VCaP (cell line): ENCODE results near the gene TMEM87A.

Experiments used
- H3K27ac ChIP-seq: fragments of 450-650 bp; 2 replicates; pipeline ENCODE4 v1.5.1; 2017
- TF ChIP-seq, protein P1 (sequence below): fragments of 450-650 bp; conservative IDR thresholded peaks from 2 replicates; pipeline ENCODE4 v1.5.1; 2017; ENCODE audit warnings: mild to moderate bottlenecking, moderate library complexity

The TMEM87A gene

DNA sequence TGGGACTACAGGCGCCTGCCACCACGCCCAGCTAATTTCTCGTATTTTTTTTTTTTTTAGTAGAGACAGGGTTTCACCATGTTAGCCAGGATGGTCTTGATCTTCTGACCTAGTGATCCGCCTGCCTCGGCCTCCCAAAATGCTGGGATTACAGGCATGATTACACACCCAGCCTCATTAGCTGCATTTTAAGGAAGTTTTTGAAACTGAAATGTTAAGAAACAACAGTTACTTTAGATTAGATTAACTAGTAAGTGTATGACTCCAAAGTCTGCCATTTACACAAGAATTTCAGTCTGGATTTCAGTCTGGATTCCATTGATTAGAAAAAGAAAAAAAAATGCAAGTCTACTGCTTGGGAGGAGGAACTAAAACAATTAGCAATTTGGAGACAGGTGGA, 40.6 kb downstream of the TMEM87A start:
- no peak overlapping the region for H3K27ac ChIP-seq
- TF ChIP-seq, protein P1, sequence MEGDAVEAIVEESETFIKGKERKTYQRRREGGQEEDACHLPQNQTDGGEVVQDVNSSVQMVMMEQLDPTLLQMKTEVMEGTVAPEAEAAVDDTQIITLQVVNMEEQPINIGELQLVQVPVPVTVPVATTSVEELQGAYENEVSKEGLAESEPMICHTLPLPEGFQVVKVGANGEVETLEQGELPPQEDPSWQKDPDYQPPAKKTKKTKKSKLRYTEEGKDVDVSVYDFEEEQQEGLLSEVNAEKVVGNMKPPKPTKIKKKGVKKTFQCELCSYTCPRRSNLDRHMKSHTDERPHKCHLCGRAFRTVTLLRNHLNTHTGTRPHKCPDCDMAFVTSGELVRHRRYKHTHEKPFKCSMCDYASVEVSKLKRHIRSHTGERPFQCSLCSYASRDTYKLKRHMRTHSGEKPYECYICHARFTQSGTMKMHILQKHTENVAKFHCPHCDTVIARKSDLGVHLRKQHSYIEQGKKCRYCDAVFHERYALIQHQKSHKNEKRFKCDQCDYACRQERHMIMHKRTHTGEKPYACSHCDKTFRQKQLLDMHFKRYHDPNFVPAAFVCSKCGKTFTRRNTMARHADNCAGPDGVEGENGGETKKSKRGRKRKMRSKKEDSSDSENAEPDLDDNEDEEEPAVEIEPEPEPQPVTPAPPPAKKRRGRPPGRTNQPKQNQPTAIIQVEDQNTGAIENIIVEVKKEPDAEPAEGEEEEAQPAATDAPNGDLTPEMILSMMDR, result no peak

DNA sequence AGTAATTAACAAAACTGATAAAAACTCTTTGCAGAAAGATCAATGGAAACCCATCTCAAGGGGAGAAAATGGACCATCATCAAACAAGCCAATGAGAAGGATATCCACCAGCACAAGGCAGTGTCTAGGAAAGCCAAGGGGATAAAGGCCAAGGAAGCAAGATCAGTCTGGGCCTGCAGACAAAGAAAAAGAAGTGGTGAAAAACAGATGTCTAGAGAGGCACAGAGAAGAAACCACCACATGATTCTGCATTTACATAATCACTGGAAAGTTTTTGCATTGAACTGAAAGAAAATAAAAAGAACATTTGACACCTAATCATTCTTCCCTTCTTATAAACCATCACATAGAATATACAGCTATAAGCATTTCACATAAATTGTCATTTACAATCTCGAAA, 42.1 kb downstream of the TMEM87A start:
- TF ChIP-seq, protein P1, result no peak
- peak overlapping the region; percentile 74; the same call in 1 of the 2 replicates for H3K27ac ChIP-seq

DNA sequence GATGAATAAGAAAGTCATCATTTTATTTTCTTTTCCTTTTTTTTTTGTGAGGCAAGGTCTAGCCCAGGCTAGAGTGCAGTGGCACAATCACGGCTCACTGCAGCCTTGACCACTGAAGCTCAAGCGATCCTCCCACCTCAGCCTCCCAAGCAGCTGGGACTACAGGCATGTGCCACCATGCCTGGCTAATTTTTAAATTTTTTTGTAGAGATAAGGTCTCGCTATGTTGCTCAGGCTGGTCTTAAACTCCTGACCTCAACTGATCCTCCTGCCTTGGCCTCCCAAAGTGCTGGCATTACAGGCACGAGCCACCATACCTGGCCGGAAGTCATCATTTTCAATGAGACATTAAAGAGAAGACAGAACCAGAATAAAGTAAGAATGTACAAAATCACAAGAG, 44.3 kb downstream of the TMEM87A start:
- H3K27ac ChIP-seq, result peak overlapping the region; percentile 74

DNA sequence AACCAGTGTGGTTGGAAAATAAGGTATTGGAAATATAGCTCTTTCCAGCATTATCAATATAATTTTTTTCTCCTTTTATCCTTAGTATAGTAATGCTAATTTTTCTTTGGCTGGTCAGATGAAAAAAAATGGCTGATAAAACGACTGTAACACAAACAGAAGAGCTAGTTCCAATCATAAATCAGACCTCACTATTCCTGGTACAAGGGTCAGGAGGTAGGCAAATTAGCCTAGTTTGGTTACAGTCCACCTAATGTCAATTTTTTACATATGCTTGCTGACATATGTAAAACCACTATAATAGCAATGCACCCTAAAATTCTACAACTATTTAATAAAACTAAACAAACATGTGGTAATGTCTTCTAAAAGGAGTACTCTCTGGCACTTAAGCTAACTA, 45.2 kb downstream of the TMEM87A start:
- TF ChIP-seq, protein P1, result no peak
- H3K27ac ChIP-seq, result peak overlapping the region; percentile 74

DNA sequence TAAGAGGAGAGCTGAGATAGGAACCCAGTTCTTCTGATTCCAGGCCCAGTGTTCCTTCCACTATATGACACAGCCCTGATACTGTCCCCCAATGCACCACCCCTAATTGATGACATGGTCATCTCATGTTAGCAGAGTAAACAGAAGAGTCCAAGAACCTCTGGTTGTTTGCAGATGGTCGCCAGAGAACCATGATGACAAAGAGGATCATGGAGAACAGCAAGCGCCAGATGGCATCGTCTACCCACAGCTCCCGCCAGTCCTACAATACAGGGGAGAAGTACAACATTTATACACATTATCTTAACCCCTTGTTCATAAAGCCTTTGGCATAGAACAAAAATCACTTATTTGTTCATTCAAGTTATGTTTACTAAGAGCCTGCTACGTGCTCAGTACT, 46.6 kb downstream of the TMEM87A start:
- TF ChIP-seq, protein P1, result no peak

GRCh38 chr15:42220216-42220615, 53.0 kb downstream of the TMEM87A start:
- TF ChIP-seq, protein P1, result no peak
- no peak overlapping the region for H3K27ac ChIP-seq

More for the DNA sequence above, 46.6 kb downstream of the TMEM87A start:
- H3K27ac ChIP-seq, result no peak overlapping the region

GRCh38 chr15:42218953-42219592, 54.2 kb downstream of the TMEM87A start:
- no peak overlapping the region for H3K27ac ChIP-seq
- TF ChIP-seq, protein P1, result no peak

- TF ChIP-seq, protein P1, result no peak
- H3K27ac ChIP-seq, result no peak overlapping the region
Observed at GRCh38 chr15:42217568-42217967, 55.7 kb downstream of the TMEM87A start.
